Right lobe of liver (tissue), 6 donors: ENCODE results near the gene ELMO1. TPM values are rescaled to one million over a fixed set of nuclear protein-coding genes. Genes with fewer than 3 reads are reported as not detected.

ENCODE experiments used
- ATAC-seq, 4 donors: fragments of 200-7000 bp; cut with Tn5 transposase; one replicate each; pipeline ENCODE4 v1.9.1; 2020; ENCODE audit warnings: mild to moderate bottlenecking in 4 of 4, moderate library complexity in 4 of 4
- DNase-seq, 3 donors: peaks; one replicate each; pipeline ENCODE4 v3.0.0-alpha.2; 2020
- H3K27ac ChIP-seq, 3 donors: fragments of 200-600 bp; one replicate each; pipeline ENCODE4 v1.8.0; 2022
- H3K27me3 ChIP-seq, 2 donors: fragments of 200-600 bp; one replicate each; pipeline ENCODE4 v1.8.0; 2022
- H3K36me3 ChIP-seq, 4 donors: fragments of 200-600 bp; sonication (generic) in 1 of 4; one replicate each; pipeline versions ENCODE4 v1.5.1 to v1.8.0; 2017 to 2022; ENCODE audit warnings: control low read depth in 1 of 4
- H3K4me1 ChIP-seq, 4 donors: fragments of 200-600 bp; sonication (generic) in 1 of 4; one replicate each; pipeline versions ENCODE4 v1.5.1 to v1.8.0; 2017 to 2022; ENCODE audit warnings: control low read depth in 1 of 4
- H3K4me3 ChIP-seq, 3 donors: fragments of 200-600 bp; one replicate each; pipeline ENCODE4 v1.8.0; 2022
- H3K9me3 ChIP-seq, 4 donors: fragments of 200-600 bp; sonication (generic) in 1 of 4; one replicate each; pipeline versions ENCODE4 v1.5.1 to v1.8.0; 2017 to 2022; ENCODE audit warnings: control low read depth in 1 of 4
- POLR2A ChIP-seq: fragments of 450-650 bp; IDR thresholded peaks from one replicate; pipeline ENCODE4 v1.6.1; 2017; ENCODE audit warnings: antibody characterized with exemption, mild to moderate bottlenecking
- WGBS: methylation state at CpG from one replicate; pipeline ENCODE4 v1.1.6; 2018; ENCODE audit warnings: low coverage, low lambda C conversion rate; ENCODE audit not compliant: insufficient coverage; ENCODE audit errors: missing lambda C conversion rate; 5-methylcytosine and 5-hydroxymethylcytosine counted together
- intact Hi-C, 2 donors: fragments of 100-400 bp; cut with DNase I; formaldehyde crosslinking; loops; one replicate each; pipeline versions ENCODE4 v1.11.2 to v1.14.1; 2022
- total RNA-seq, 6 experiments: library from RNA; depleted of rRNA in 2 of 6; stranded (reverse); fragments of >200 nt in 2 of 6; fragmentation: NEBNext Ultra II Directional in 3 of 6; extraction: Animal tissue kit (Norgen Biotek cat#: 25700) in 3 of 6; gene quantifications; one replicate each; pipeline versions ENCODE4 v1.1.0 to v1.2.4, GENCODE V29; 2016 to 2023
- TF ChIP-seq, protein P1 (sequence below), 4 donors: fragments of 200-600 bp in 3 of 4; fragments of 450-650 bp in 1 of 4; IDR thresholded peaks; one replicate each; pipeline versions ENCODE4 v1.5.1 to v1.8.0; 2016 to 2022; ENCODE audit warnings: antibody characterized with exemption in 4 of 4, mild to moderate bottlenecking in 2 of 4
- donor health status: DM: no; HTN: yes; CAD: no.
- donor health status: DM: no; HTN: no; CAD: no.
- donor health status: DM: no; HTN: no; CAD: no.
- donor health status: DM: no; HTN: yes; CAD: no.
- donor health status: DM: no; HTN: yes; CAD: no.

Gene ELMO1
- total RNA-seq, 6 experiments from 2014 or later: 18.4 to 55.4 (median 25.1) TPM

- Histone ChIP-seq H3K27me3 (no peaks in the 10 kb centered on the region), H3K27ac (peak overlapping the region in 1 of 3 donors; percentile 6), H3K4me1 (peaks cover 0 to 27% (median 11%) of the 10 kb centered on the region in 4 donors), H3K4me3 (no peak overlapping the region), H3K9me3 (no peaks in the 10 kb centered on the region), H3K36me3 (no peaks in the 10 kb centered on the region)
- no peak for DNase-seq
- intact Hi-C loops: no loop called here
- TF ChIP-seq POLR2A: no peak
- TF ChIP-seq, protein P1, sequence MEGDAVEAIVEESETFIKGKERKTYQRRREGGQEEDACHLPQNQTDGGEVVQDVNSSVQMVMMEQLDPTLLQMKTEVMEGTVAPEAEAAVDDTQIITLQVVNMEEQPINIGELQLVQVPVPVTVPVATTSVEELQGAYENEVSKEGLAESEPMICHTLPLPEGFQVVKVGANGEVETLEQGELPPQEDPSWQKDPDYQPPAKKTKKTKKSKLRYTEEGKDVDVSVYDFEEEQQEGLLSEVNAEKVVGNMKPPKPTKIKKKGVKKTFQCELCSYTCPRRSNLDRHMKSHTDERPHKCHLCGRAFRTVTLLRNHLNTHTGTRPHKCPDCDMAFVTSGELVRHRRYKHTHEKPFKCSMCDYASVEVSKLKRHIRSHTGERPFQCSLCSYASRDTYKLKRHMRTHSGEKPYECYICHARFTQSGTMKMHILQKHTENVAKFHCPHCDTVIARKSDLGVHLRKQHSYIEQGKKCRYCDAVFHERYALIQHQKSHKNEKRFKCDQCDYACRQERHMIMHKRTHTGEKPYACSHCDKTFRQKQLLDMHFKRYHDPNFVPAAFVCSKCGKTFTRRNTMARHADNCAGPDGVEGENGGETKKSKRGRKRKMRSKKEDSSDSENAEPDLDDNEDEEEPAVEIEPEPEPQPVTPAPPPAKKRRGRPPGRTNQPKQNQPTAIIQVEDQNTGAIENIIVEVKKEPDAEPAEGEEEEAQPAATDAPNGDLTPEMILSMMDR (IDR thresholded peaks at IDR 0.05): no peak
- WGBS: 21% methylated on average over 3 of the region's 3 CpGs
- ATAC-seq: peak; percentile 76 to 87 (median 80)
Measured at GRCh38 chr7:36906956-36907635, 541.6 kb downstream of the ELMO1 start.

GRCh38 chr7:36906448-36906847 lies 542.2 kb downstream of the ELMO1 start:
- intact Hi-C loops: no loop called here
- ATAC-seq (peak; percentile 26 to 40 (median 37)), DNase-seq (no peak)
- TF ChIP-seq, protein P1 (IDR thresholded peaks at IDR 0.05): no peak
- TF ChIP-seq POLR2A: no peak
- no peaks in the 10 kb centered on the region for H3K27me3 ChIP-seq
- H3K27ac ChIP-seq: peak overlapping the region in 1 of 3 donors; percentile 6
- 82% methylated on average over 4 of the region's 4 CpGs for WGBS
- no peaks in the 10 kb centered on the region for H3K9me3 ChIP-seq
- no peaks in the 10 kb centered on the region for H3K36me3 ChIP-seq
- no peak overlapping the region for H3K4me3 ChIP-seq
- H3K4me1 ChIP-seq: peaks cover 0 to 29% (median 13%) of the 10 kb centered on the region in 4 donors

- ATAC-seq (no peak), DNase-seq (no peak)
- Histone ChIP-seq H3K36me3 (no peaks in the 10 kb centered on the region), H3K9me3 (no peaks in the 10 kb centered on the region), H3K27me3 (no peaks in the 10 kb centered on the region), H3K4me1 (peaks cover 0 to 35% (median 16%) of the 10 kb centered on the region in 4 donors), H3K27ac (no peak overlapping the region), H3K4me3 (no peak overlapping the region)
- 86% methylated on average over 2 of the region's 2 CpGs for WGBS
- intact Hi-C loops: no loop called here
- TF ChIP-seq, protein P1 (IDR thresholded peaks at IDR 0.05): no peak
- no peak for TF ChIP-seq POLR2A
Measured at GRCh38 chr7:36905841-36906240, 542.8 kb downstream of the ELMO1 start.

GRCh38 chr7:36904802-36905201 lies 543.9 kb downstream of the ELMO1 start:
- DNase-seq (no peak), ATAC-seq (peak in 2 of 4 donors; percentile 22)
- peaks cover 0 to 41% (median 17%) of the 10 kb centered on the region in 4 donors for H3K4me1 ChIP-seq
- H3K27me3 ChIP-seq: no peaks in the 10 kb centered on the region
- H3K4me3 ChIP-seq: no peak overlapping the region
- WGBS: 31% methylated on average over 2 of the region's 2 CpGs
- no peak overlapping the region for H3K27ac ChIP-seq
- H3K36me3 ChIP-seq: no peaks in the 10 kb centered on the region
- TF ChIP-seq, protein P1 (IDR thresholded peaks at IDR 0.05): no peak
- TF ChIP-seq POLR2A: no peak
- H3K9me3 ChIP-seq: no peaks in the 10 kb centered on the region
- intact Hi-C loops: no loop called here
